HG02884 (cell line): Measurements from ENCODE around the gene UIMC1.
"Not testable (repeated sequence)": the region's sequence is repeated elsewhere in the genome, so short reads cannot be mapped to it uniquely, and the experiment has no call there.

ENCODE experiments used
- ATAC-seq: cut with Tn5 transposase; IDR thresholded peaks from one replicate; pipeline ENCODE4 v1.9.1; 2021; ENCODE audit warnings: mild to moderate bottlenecking, moderate library complexity; ENCODE audit not compliant: unreplicated experiment

Gene UIMC1

DNA sequence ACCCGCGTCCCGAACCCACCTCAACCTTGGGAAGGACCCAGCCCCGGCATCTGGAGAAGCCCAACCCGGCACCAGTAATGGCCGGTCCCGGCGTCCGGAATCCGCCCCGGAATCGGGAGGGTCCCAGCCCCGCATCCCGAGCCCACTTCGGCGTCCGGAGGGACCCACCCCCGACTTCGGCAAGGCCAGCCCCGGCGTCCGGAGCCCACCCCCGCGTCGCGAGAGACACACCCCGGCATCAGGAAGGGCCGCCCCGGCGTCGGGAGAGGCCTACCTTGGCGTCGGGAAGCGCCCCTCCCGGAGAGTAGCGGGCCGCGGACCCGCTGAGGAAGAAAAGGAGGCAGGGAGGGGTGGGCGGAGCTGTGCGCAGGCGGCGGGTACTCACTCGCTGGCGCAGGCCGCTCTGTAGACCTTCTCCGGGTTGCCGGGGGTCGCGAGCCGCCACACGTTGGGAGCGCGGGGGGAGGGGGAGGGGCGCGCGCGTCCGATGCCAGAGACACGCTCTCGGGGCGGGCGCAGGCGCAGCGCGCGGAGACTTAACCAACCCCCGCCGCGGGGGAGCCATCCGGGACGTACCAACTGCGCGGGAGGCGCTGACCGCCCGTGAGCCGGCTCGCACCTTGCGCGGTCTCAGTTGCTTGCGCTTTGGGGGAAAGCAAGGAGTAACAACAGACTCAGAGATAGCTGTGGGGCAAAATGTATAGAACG is at the start of gene UIMC1:
TSS of gene UIMC1 (minus strand) at position 515 of the 708 bp plus-strand sequence. CDS start 24,164 bp downstream, outside the sequence.
- ATAC-seq, result peak; percentile 79

DNA sequence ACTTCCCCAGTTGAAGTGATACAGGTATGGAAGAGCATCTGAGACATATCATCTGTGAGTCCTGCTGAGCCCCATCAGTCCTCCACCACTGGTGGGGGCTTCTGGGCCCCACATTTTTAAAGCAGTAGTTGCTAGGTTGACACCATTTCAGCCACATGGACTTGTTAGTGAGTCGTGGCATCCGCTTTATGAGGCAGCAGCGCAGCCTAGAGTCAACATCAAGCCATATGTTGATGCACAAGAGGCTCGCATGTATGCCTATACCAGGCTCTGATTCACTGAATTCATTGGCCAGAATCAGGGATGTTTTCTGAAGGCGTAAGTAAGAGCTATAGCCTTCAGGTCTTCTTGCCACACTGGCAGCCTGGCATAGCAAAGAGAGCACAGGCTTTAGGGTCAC is 42.7 kb upstream of the UIMC1 start:
- ATAC-seq, result no peak

DNA sequence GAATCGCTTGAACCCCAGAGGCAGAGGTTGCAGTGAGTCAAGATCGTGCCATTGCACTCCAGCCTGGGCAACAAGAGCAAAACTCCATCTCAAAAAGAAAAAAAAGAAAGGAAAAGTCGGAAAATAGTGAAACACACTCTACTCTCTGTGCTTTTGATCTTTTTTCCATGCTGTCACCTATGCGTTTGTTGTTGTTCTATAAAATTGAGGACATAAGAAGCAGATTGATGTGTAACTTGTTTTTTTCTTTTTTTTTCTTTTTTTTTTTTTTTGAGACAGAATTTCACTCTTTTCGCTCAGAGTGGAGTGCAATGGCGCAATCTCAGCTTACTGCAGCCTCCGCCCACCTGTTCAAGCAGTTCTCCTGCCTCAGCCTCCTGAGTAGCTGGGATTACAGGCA is 42.0 kb upstream of the UIMC1 start:
- ATAC-seq, result not testable (repeated sequence)

- no peak for ATAC-seq
These were observed 39.1 kb upstream of the UIMC1 start for GRCh38 chr5:177045631-177046030.

- ATAC-seq, result no peak
These were observed 38.1 kb upstream of the UIMC1 start for GRCh38 chr5:177044641-177045040.

- no peak for ATAC-seq
These were observed 37.4 kb upstream of the UIMC1 start for GRCh38 chr5:177043958-177044357.

DNA sequence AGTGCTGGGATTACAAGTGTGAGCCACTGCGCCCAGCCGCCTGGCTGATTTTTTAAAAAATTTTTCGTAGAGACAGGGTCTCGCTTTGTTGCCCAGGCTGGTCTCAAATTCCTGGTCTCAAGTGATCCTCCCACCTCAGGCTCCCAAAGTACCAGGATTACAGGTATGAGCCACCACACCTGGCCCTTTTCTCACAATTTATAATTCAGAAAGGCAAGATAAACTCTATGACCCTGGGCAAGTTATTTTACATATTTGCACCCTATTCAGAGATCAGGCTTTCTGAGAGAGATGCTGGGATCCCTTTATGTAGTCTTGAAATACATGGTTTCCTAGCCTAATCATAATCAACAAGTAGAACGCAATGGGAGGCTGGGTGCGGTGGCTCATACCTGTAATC is 36.5 kb upstream of the UIMC1 start:
- no peak for ATAC-seq

GRCh38 chr5:177041936-177042335 is 35.4 kb upstream of the UIMC1 start:
- ATAC-seq, result no peak

GRCh38 chr5:177040814-177041420 is 34.3 kb upstream of the UIMC1 start:
- no peak for ATAC-seq

DNA sequence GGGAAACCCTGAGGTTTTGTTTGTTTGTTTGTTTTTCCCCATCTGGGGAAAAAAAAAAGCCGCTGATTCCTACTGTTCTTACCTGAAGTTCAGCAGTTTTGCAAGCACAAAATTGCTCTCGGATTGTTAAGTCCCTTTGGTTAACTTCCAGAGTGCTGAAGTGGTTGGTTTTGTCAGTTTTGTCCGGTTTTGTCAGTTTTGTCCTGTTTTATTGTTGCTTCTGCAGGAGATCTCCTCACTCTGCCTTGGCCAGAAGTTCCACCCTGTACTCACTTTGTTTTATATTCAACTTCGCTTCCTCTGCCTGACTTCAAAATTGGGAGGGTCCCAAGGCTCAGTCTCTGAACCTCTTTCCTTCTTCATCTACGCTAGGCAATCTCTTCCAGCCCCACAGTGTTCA is 30.3 kb upstream of the UIMC1 start:
- no peak for ATAC-seq

DNA sequence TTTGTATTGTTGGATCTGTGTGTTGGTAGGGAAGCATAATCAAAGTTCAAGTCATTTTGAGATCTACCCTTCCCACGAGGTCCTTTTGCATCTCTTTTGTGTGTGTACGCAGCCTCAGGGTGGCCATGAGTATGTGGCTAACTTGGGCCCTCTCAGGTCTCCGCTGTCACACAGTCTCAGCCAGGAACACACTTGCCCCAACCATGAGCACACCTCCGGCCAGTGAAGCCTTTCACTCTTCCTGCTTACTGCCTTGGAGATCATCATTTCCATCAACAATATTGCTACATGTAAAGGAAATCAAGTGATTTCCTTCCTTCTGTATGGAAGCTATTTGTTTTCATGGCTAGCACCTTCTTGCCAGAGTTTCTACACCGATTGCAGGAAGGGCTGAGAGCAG is 29.9 kb upstream of the UIMC1 start:
- ATAC-seq, result no peak

DNA sequence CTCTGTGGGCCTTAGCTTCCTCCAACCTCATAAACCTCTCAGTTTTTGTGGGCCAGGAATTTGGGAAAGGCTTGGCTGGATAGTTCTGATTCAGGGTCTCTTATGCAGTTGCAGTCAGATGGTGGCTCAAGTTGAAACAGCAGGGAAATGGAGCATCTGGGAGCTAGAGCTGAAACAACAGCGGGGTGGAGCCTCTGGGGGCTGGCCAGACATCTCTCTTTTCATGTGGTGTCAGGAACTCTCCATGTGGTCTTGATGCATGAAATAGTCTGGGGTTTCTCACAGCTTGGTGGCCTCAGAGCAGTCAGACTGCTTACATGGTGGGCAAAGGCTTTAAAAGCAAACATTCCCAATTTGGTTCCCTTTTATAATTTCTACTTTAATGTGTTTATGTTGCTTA is 29.4 kb upstream of the UIMC1 start:
- no peak for ATAC-seq

DNA sequence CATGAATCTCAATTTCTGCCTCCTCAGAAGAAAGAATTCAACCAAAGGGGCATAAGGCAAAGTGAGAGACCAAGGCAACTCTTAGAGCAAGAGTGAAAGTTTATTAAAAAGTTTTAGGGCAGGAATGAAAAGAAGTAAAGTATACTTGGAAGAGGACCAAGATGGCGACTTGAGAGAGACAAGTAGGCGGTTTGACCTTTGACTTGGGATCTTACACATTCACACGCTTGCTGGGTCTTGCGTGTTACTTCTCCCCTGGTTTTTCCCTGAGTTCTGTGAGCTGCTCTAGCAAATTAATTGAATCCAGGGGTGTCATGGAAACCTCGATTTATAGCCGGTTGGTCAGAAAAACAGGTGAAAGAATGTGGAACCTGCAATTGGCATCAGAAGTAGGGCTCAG is 22.9 kb upstream of the UIMC1 start:
- no peak for ATAC-seq

GRCh38 chr5:177027665-177028064 is 21.1 kb upstream of the UIMC1 start:
- ATAC-seq, result no peak

GRCh38 chr5:177025101-177025601 is 18.6 kb upstream of the UIMC1 start:
- ATAC-seq, result no peak

DNA sequence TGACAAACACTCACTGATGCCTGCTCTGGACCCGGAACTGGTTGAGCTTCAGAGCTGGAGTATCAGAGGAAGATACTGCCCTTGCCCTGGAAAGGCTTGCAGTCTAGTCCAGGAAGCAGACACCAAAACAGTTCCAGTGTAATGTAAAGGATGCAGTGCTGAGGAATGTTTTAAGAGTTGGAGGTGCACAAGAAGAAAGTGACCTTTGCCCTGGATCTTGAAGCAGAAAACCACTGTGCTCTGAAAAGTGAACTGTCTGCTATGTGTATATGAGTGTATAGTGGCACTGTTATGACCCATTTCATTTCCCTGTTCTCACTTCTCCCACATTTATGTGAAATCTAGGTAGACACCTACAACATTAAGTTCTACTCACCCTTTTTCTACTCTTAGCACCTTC is 18.0 kb upstream of the UIMC1 start:
- no peak for ATAC-seq

DNA sequence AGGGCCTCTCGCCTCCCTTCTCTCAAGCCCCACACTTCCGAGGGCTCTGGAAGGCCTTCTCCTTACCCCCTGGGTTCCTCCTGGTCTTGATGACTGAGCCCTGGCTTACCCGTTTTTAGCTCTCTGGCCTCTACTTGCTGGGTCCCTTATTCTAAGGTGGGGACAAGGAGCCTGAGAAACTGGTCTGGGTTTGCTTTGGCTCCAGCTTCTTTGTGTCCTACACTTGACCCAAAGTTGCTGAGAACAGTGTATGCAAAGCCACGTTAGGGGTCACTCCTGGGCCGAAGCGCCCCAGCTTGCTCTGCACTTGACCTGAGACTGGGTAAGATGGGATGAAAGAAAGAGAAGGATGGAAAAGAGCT is 16.7 kb upstream of the UIMC1 start:
- ATAC-seq, result peak; percentile 7

DNA sequence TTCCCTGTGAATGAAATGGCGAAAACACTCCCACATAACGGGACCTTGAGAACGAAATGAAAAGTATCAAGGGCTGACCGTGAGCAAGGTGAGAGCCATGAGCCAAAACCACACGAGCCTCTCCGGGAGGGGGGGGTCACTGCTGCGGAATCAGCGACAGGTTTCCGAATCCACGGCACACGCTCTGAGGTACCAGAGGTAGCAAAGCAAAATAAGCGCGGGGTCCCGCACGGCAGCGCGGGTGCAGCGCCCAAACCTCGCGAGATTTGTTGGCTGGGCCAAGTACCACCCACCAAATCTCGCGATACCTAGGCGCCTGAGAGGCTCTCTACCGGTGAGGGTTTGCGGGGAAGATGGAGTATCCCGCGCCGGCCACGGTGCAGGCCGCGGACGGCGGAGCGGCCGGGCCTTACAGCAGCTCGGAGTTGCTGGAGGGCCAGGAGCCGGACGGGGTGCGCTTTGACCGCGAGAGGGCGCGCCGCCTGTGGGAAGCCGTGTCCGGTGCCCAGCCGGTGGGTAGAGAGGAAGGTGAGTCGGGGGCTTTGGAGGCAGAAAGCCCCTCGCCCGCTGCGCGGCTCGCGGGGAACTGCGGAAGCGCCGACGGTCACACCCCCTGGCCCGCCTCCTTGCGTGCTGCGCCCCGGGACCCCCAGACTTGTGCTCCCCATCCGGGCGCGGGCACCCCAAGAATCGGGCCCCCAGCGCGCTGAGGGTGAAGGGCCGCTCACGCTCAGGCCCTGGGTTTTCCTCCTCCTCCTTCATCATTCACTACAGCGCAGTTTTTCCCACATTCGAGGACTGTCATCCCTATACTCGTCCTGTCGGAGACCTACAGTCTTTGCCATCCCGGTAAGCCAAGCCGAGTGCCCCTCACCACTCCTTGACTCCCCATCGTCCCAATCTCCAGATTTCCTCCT is 16.1 kb upstream of the UIMC1 start, which contains the start of gene ZNF346:
TSS of gene ZNF346 (plus strand) at position 311 of the 917 bp plus-strand sequence. CDS start at position 354, 43 bp downstream.
- ATAC-seq, result peak; percentile 75

DNA sequence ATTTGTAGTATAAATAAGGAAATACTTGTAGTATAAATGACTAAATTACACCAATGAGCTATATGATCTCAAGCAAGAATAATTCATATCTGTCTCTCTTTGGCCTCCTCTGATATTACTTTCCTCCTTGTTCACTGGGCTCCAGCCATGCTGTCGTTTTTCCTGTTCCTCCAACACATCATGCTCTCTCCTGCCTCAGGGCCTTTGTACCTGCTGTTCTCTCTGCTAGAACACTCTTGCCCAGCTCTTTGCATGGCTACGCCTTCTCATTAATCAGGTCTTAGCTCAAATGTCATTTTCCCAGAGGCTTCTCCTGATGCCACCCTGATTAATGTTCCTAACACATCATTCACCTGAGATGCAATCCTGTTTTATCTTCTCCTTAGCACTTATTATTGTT is 13.5 kb upstream of the UIMC1 start:
- no peak for ATAC-seq

- no peak for ATAC-seq
These were observed 11.8 kb upstream of the UIMC1 start for GRCh38 chr5:177018341-177018740.

DNA sequence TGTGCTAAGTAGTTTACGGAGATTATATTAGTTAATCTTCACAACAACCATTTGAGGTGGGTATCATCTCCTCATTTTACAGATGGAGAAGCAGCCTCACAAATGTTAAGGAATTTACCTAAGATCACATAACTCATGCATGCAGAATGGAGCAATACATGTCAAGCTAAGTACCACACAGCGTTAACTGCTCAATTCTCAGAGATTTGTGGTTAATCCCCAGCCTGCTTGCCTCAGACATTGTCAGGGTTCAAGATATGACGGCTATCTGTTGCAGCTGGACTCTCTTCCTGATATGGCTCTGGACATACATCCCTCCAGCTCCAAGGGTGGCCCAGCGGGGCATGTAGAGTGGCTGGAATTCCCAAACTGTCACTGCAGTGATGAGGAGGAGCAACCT is 8.6 kb upstream of the UIMC1 start:
- no peak for ATAC-seq
